ENCODE data around the gene VEGFD.

GRCh38 chrX:15384304-15384703, at the start of gene VEGFD:
- TF ChIP-seq EZH2 (IDR thresholded peaks at IDR 0.05; ENCODE audit: borderline replicate concordance, low read length) (no peak), CTCF (IDR thresholded peaks at IDR 0.05; ENCODE audit: low read length) (no peak)
